Measurements from ENCODE around the gene FYN.

DNA sequence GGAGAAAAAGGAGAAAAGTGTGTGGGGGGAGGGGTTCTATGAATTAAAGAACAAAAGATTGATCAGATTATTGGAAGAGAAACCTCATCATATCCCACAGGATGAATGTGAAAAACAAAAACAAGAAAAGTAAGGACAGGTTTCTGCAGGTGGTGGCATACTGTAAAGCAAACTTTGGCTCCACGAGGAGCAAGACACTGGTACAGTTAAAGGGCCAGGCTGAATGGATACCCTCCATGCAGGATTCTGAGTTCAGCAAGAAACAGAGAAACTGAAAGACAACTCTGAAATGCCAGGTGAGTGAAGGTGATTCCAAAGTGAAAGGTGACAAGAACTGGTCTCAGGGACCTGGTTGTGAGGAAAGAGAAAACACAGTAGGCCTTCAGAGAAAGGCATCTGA is 37.4 kb downstream of the FYN start:
- TF ChIP-seq, protein P1, sequence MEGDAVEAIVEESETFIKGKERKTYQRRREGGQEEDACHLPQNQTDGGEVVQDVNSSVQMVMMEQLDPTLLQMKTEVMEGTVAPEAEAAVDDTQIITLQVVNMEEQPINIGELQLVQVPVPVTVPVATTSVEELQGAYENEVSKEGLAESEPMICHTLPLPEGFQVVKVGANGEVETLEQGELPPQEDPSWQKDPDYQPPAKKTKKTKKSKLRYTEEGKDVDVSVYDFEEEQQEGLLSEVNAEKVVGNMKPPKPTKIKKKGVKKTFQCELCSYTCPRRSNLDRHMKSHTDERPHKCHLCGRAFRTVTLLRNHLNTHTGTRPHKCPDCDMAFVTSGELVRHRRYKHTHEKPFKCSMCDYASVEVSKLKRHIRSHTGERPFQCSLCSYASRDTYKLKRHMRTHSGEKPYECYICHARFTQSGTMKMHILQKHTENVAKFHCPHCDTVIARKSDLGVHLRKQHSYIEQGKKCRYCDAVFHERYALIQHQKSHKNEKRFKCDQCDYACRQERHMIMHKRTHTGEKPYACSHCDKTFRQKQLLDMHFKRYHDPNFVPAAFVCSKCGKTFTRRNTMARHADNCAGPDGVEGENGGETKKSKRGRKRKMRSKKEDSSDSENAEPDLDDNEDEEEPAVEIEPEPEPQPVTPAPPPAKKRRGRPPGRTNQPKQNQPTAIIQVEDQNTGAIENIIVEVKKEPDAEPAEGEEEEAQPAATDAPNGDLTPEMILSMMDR (IDR thresholded peaks at IDR 0.05; ENCODE audit: borderline replicate concordance, extremely low read depth, low read length, poor library complexity, severe bottlenecking): no peak
- TF ChIP-seq EZH2 (IDR thresholded peaks at IDR 0.05; ENCODE audit: borderline replicate concordance, low read depth, low read length, severe bottlenecking): no peak
